Right hindlimb (tissue), 1 donor: ENCODE data around the gene ARID1B.

Experiments
- DNase-seq: peaks from one replicate; pipeline ENCODE4 v3.0.0-alpha.2; 2018

The ARID1B gene

GRCh38 chr6:156999762-157000161, 222.6 kb downstream of the ARID1B start:
- no peak for DNase-seq

GRCh38 chr6:157001716-157002115, 224.5 kb downstream of the ARID1B start:
- no peak for DNase-seq

- DNase-seq: no peak
Observed at GRCh38 chr6:157002774-157003173, 225.6 kb downstream of the ARID1B start.

GRCh38 chr6:157005940-157006339, 228.8 kb downstream of the ARID1B start:
- no peak for DNase-seq

- DNase-seq: no peak
Observed at GRCh38 chr6:157008568-157008967, 231.4 kb downstream of the ARID1B start.

- no peak for DNase-seq
Observed at GRCh38 chr6:157012355-157012754, 235.2 kb downstream of the ARID1B start.

- DNase-seq: no peak
Observed at GRCh38 chr6:157013649-157014304, 236.6 kb downstream of the ARID1B start.

GRCh38 chr6:157014871-157015270, 237.7 kb downstream of the ARID1B start:
- no peak for DNase-seq

GRCh38 chr6:157017022-157017421, 239.8 kb downstream of the ARID1B start:
- DNase-seq: no peak

GRCh38 chr6:157017861-157018260, 240.7 kb downstream of the ARID1B start:
- DNase-seq: no peak

GRCh38 chr6:157019115-157019641, 242.0 kb downstream of the ARID1B start:
- no peak for DNase-seq

GRCh38 chr6:157019733-157020132, 242.6 kb downstream of the ARID1B start:
- no peak for DNase-seq

- DNase-seq: no peak
Observed at GRCh38 chr6:157020398-157020797, 243.2 kb downstream of the ARID1B start.

- DNase-seq: peak; percentile 84
Observed at GRCh38 chr6:157020881-157021343, 243.7 kb downstream of the ARID1B start.

- DNase-seq: peak; percentile 96
Observed at GRCh38 chr6:157021344-157021992, 244.3 kb downstream of the ARID1B start.

GRCh38 chr6:157021993-157022740, 245.0 kb downstream of the ARID1B start:
- peak; percentile 95 for DNase-seq

- DNase-seq: no peak
Observed at GRCh38 chr6:157023958-157024357, 246.8 kb downstream of the ARID1B start.

- DNase-seq: no peak
Observed at GRCh38 chr6:157024745-157025144, 247.6 kb downstream of the ARID1B start.

- DNase-seq: no peak
Observed at GRCh38 chr6:157025437-157025836, 248.3 kb downstream of the ARID1B start.

GRCh38 chr6:157029980-157030690, 253.0 kb downstream of the ARID1B start:
- no peak for DNase-seq

- no peak for DNase-seq
Observed at GRCh38 chr6:157030755-157031154, 253.6 kb downstream of the ARID1B start.

- DNase-seq: no peak
Observed at GRCh38 chr6:157032923-157033322, 255.7 kb downstream of the ARID1B start.
